Uterus (tissue), 4 donors: ENCODE results near the gene CBX6. TPM values are rescaled to one million over a fixed set of nuclear protein-coding genes. Genes with fewer than 3 reads are reported as not detected.
A peak's percentile ranks its signal among the peaks of the same experiment; 100 is the strongest.

Experiments
- DNase-seq, 2 donors: peaks; one replicate each; pipeline ENCODE4 v3.0.0-alpha.2; 2019 to 2020
- H3K27ac ChIP-seq, 2 donors: fragments of 200-600 bp; sonication (generic); 1 replicate in 1 of 2; 2 replicates in 1 of 2; pipeline ENCODE4 v1.5.1; 2016 to 2018
- H3K27me3 ChIP-seq, 2 donors: fragments of 200-600 bp; sonication (generic); one replicate each; pipeline ENCODE4 v1.5.1; 2018 to 2019; ENCODE audit warnings: control low read depth in 1 of 2
- H3K36me3 ChIP-seq, 2 donors: fragments of 200-600 bp; sonication (generic); one replicate each; pipeline ENCODE4 v1.5.1; 2019; ENCODE audit warnings: control low read depth in 1 of 2
- H3K4me1 ChIP-seq, 2 donors: fragments of 200-600 bp; sonication (generic); one replicate each; pipeline ENCODE4 v1.5.1; 2018 to 2019; ENCODE audit warnings: control low read depth in 1 of 2
- H3K4me3 ChIP-seq, 2 donors: fragments of 200-600 bp; sonication (generic); 1 replicate in 1 of 2; 2 replicates in 1 of 2; pipeline ENCODE4 v1.5.1; 2018 to 2019; ENCODE audit warnings: mild to moderate bottlenecking in 1 of 2
- H3K9me3 ChIP-seq, 2 donors: fragments of 200-600 bp; sonication (generic); one replicate each; pipeline ENCODE4 v1.5.1; 2019; ENCODE audit warnings: control low read depth in 1 of 2
- POLR2A ChIP-seq, 2 donors: fragments of 450-650 bp; IDR thresholded peaks; one replicate each; pipeline ENCODE4 v1.6.1; 2016; ENCODE audit warnings: antibody characterized with exemption in 2 of 2, mild to moderate bottlenecking in 1 of 2, moderate library complexity in 1 of 2
- intact Hi-C: fragments of 100-400 bp; cut with DNase I; formaldehyde crosslinking; loops from one replicate; pipeline ENCODE4 v1.15.1; 2023; ENCODE audit warnings: low total_unique reads
- total RNA-seq, 4 donors: library from RNA; depleted of rRNA in 3 of 4; stranded (reverse); fragments of >200 nt in 3 of 4; gene quantifications; one replicate each; pipeline versions ENCODE4 v1.1.0 to v1.2.4, GENCODE V29; 2014 to 2023
- TF ChIP-seq, protein P1 (sequence below), 4 experiments: fragments of 200-600 bp in 2 of 4; fragments of 450-650 bp in 2 of 4; sonication (generic) in 2 of 4; IDR thresholded peaks; one replicate each; pipeline ENCODE4 v1.5.1; 2016 to 2019; ENCODE audit warnings: antibody characterized with exemption in 4 of 4, mild to moderate bottlenecking in 2 of 4, moderate library complexity in 1 of 4
- donor health status: DM: yes; HTN: yes; CAD: no.

CBX6 gene
- total RNA-seq, 4 donors from 2014 or later, result 11.0 to 145 (median 56.4) TPM

DNA sequence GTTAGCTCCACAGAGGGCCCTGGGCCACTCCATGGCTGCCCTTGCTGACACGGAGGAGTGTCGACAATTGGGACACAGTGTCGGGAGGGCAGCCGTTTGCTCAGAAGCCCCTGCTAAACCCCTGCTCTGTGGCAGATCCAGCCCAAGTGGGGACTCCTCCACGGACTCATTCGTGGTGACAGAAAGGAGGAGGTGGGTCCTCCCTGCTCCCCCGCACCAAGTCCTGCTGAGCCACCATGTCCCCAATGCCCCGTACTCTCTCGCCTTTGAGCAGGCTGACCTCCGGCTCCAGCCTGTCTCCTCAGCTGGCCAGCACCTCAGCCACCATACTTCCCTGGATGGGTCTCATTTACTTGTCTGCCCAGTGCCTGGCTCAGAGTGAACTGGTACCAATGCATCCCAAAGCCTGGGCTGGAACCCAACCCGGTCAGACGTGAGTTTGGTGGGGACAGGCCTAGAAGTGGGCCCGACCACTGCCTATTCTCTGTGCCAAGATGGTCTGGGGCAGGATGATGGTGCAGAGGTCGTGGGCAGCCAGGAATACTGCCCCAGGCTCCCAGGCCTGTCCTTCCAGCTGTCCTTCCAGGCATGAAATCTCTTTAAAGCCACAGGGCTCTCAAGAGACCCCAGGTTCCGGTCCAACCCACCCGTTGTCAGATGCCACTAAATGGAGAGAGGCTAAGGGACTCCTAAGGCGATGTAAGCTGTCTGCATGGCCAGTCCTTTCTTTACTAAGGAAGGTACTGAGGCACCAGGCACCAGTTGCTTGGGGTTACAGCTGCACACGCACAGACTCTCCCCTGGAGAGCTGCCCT is 4.3 kb downstream of the CBX6 start:
- intact Hi-C loops, result loop anchor here (10.0 kb wide), 2 partner anchors 107 to 257 kb away; no protein-coding TSS in a partner anchor
- Histone ChIP-seq H3K27me3 (no peaks in the 10 kb centered on the region), H3K4me3 (no peak overlapping the region), H3K27ac (no peak overlapping the region), H3K9me3 (no peaks in the 10 kb centered on the region), H3K4me1 (peaks cover 0 to 25% of the 10 kb centered on the region in 2 donors), H3K36me3 (no peaks in the 10 kb centered on the region)
- TF ChIP-seq, protein P1, sequence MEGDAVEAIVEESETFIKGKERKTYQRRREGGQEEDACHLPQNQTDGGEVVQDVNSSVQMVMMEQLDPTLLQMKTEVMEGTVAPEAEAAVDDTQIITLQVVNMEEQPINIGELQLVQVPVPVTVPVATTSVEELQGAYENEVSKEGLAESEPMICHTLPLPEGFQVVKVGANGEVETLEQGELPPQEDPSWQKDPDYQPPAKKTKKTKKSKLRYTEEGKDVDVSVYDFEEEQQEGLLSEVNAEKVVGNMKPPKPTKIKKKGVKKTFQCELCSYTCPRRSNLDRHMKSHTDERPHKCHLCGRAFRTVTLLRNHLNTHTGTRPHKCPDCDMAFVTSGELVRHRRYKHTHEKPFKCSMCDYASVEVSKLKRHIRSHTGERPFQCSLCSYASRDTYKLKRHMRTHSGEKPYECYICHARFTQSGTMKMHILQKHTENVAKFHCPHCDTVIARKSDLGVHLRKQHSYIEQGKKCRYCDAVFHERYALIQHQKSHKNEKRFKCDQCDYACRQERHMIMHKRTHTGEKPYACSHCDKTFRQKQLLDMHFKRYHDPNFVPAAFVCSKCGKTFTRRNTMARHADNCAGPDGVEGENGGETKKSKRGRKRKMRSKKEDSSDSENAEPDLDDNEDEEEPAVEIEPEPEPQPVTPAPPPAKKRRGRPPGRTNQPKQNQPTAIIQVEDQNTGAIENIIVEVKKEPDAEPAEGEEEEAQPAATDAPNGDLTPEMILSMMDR (IDR thresholded peaks at IDR 0.05), result no peak
- no peak for TF ChIP-seq POLR2A (IDR thresholded peaks at IDR 0.05)
- peak in 1 of 2 donors; percentile 14 for DNase-seq

DNA sequence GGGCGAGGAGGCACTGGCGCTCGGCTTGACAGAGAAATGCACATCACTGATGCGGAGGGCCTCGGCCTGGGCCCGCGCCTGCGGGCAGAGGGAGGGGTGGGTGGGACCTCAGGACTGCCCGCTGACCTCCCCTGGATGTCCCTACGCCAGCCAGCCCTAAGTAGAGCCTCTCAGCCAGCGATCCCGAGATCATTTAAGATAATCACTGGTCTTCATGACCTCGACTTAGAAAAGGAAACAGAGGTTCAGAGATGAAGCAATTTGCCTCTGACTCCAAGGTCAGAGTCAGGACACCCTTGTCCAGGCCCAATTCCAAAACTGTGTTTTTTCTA is 4.9 kb downstream of the CBX6 start:
- Histone ChIP-seq H3K27ac (no peak overlapping the region), H3K4me1 (peaks cover 0 to 25% of the 10 kb centered on the region in 2 donors), H3K27me3 (no peaks in the 10 kb centered on the region), H3K36me3 (no peaks in the 10 kb centered on the region), H3K9me3 (no peaks in the 10 kb centered on the region), H3K4me3 (no peak overlapping the region)
- intact Hi-C loops, result loop anchor here (10.0 kb wide), 2 partner anchors 108 to 258 kb away; no protein-coding TSS in a partner anchor
- no peak for TF ChIP-seq POLR2A (IDR thresholded peaks at IDR 0.05)
- TF ChIP-seq, protein P1 (IDR thresholded peaks at IDR 0.05), result no peak
- no peak for DNase-seq

DNA sequence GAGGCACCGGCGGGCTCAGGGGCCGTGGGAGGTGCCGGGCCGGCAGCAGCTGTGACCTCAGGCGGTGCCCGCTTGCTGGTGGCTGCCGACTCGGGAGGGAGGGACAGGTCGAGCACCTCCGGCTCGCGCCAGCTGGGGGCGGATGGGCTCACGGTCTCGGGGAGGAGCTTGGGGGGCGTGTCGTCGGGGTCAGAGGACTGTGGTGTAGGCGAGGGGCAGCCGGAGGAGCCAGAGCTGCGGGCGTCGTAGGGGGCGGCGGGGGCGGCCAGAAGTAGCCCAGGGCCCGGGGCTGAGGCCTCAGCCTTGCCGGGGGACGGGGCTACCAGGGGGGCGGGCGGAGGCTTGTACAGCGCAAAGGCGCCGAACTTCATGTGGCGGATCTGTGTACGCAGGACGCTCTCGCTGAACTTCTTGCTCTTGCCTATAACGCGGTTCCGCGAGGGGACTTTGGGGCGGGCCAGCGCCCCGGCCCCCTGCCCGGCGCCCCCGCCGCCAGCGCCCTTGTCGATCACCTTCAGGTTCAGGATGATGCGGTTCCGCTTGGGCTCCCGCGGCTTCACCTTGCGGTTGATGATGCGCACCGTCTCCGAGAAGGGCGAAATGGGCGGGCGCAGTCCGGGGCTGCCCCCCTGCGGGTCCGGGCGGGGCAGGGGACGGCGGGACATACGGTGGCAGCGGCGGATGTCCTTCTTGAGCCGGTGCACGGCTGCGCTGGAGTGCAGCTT is 5.5 kb downstream of the CBX6 start:
- Histone ChIP-seq H3K4me3 (no peak overlapping the region), H3K27me3 (no peaks in the 10 kb centered on the region), H3K36me3 (no peaks in the 10 kb centered on the region), H3K27ac (peak overlapping the region in 1 of 2 donors; percentile 63), H3K9me3 (no peaks in the 10 kb centered on the region), H3K4me1 (peaks cover 0 to 25% of the 10 kb centered on the region in 2 donors)
- DNase-seq, result peak in 1 of 2 donors; percentile 17
- TF ChIP-seq, protein P1 (IDR thresholded peaks at IDR 0.05), result no peak
- no peak for TF ChIP-seq POLR2A (IDR thresholded peaks at IDR 0.05)
- intact Hi-C loops, result loop anchor here (10.0 kb wide), 2 partner anchors 108 to 258 kb away; no protein-coding TSS in a partner anchor

DNA sequence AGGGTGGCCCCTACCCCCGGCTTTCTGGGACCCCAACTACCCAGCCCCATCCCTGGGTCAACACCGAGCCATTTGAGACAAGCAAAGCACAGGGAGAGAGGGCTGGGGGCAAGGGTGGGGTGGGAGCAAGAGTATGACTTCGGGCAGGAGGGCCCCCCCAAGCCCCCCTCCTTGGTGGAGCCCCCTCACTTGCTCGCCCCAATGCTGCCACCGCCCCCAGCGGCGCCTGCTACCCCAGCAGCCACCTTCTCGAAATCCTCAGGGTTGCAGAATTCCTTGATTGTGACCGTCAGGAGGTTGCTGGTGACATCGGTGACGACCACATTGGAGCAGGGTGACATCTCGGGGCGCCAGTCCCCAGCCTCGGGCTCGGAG is 6.0 kb downstream of the CBX6 start:
- no peaks in the 10 kb centered on the region for H3K36me3 ChIP-seq
- no peak overlapping the region for H3K4me3 ChIP-seq
- intact Hi-C loops, result loop anchor here (10.0 kb wide), 2 partner anchors 109 to 259 kb away; no protein-coding TSS in a partner anchor
- no peaks in the 10 kb centered on the region for H3K27me3 ChIP-seq
- H3K4me1 ChIP-seq, result peaks cover 0 to 25% of the 10 kb centered on the region in 2 donors
- H3K27ac ChIP-seq, result peak overlapping the region; percentile 60 to 63
- TF ChIP-seq POLR2A (IDR thresholded peaks at IDR 0.05), result no peak
- TF ChIP-seq, protein P1 (IDR thresholded peaks at IDR 0.05), result no peak
- no peak for DNase-seq
- no peaks in the 10 kb centered on the region for H3K9me3 ChIP-seq
